A549 (cell line): Measurements from ENCODE around the gene HBA2. TPM values are rescaled to one million over a fixed set of nuclear protein-coding genes. Genes with fewer than 3 reads are reported as not detected.

Source experiments
- ATAC-seq, 2 experiments: fragments of 200-7000 bp in 1 of 2; fragments of >200 bp in 1 of 2; cut with Nextera tagmentation in 1 of 2; cut with Tn5 transposase in 1 of 2; 3 replicates each; pipeline versions ENCODE4 v1.8.0 to v1.9.1; 2018 to 2020; ENCODE audit warnings: mild to moderate bottlenecking in 1 of 2, moderate library complexity in 1 of 2
- CTCF ChIA-PET: fragments of 300-600 bp; sonication (Branson Sonifier 250); formaldehyde crosslinking; extraction: SDS; loops from one replicate; lab custom pipeline; 2021; ENCODE audit warnings: antibody characterized with exemption, inconsistent platforms; lab: Yijun Ruan, JAX
- POLR2A ChIA-PET: fragments of 350-600 bp; formaldehyde crosslinking; extraction: SDS; loops from one replicate; lab custom pipeline; 2021; ENCODE audit warnings: antibody characterized with exemption, inconsistent platforms; lab: Yijun Ruan, JAX
- DNase-seq, 2 experiments: peaks; one replicate each; pipeline versions ENCODE4 v3.0.0 to v3.0.0-alpha.2; 2011 to 2016; ENCODE audit warnings: low read depth in 1 of 2, low spot score in 1 of 2
- FAIRE-seq: peaks from 2 replicates; lab custom pipeline; 2011; peaks lifted over from hg19 to GRCh38; lab: Jason Lieb, UNC
- H3K27ac ChIP-seq, 2 experiments: fragments of >200 bp; sonication (Bioruptor Twin); formaldehyde crosslinking; 3 replicates each; pipeline ENCODE4 v1.5.1; 2016 to 2017
- H3K4me1 ChIP-seq: fragments of >200 bp; sonication (Bioruptor Twin); formaldehyde crosslinking; 3 replicates; pipeline ENCODE4 v1.6.1; 2016
- H3K4me2 ChIP-seq: fragments of >200 bp; sonication (Bioruptor Twin); formaldehyde crosslinking; 3 replicates; pipeline ENCODE4 v1.6.1; 2016
- H3K4me3 ChIP-seq: fragments of >200 bp; sonication (Bioruptor Twin); formaldehyde crosslinking; 3 replicates; pipeline ENCODE4 v1.5.1; 2016
- H3K9me3 ChIP-seq: fragments of >200 bp; sonication (Bioruptor Twin); formaldehyde crosslinking; 3 replicates; pipeline ENCODE4 v1.6.1; 2016
- CBX8 ChIP-seq: fragments of 200-600 bp; sonication (generic); IDR thresholded peaks from 2 replicates; pipeline ENCODE4 v1.6.1; 2016
- CTCF ChIP-seq: fragments of >200 bp; sonication (Bioruptor Twin); formaldehyde crosslinking; IDR thresholded peaks from 3 replicates; pipeline ENCODE4 v1.5.1; 2016
- E2F6 ChIP-seq: IDR thresholded peaks from 2 replicates; pipeline ENCODE4 v1.6.1; 2012; ENCODE audit warnings: low read depth, borderline replicate concordance
- EP300 ChIP-seq, 2 experiments: fragments of >200 bp; sonication (Bioruptor Twin); formaldehyde crosslinking; IDR thresholded peaks; 2 replicates in 1 of 2; 3 replicates in 1 of 2; pipeline ENCODE4 v1.6.1; 2016 to 2017
- FOSB ChIP-seq: fragments of 250-450 bp; sonication (Bioruptor Pico); IDR thresholded peaks from 2 replicates; pipeline ENCODE4 v1.5.0; 2020; ENCODE audit warnings: mild to moderate bottlenecking, moderate library complexity
- FOSL2 ChIP-seq, 2 experiments: fragments of 450-650 bp in 1 of 2; fragments of >200 bp in 1 of 2; sonication (Bioruptor Twin) in 1 of 2; formaldehyde crosslinking; IDR thresholded peaks; 2 replicates each; pipeline versions ENCODE4 v1.5.0 to v1.6.1; 2016 to 2020; ENCODE audit warnings: mild to moderate bottlenecking in 1 of 2, moderate library complexity in 1 of 2
- HEYL ChIP-seq: fragments of 250-450 bp; sonication (Bioruptor Pico); IDR thresholded peaks from 2 replicates; pipeline ENCODE4 v1.8.0; 2021; ENCODE audit warnings: mild to moderate bottlenecking, moderate library complexity
- HOXB5 ChIP-seq: fragments of 250-450 bp; sonication (Bioruptor Pico); IDR thresholded peaks from 2 replicates; pipeline ENCODE4 v1.5.0; 2020; ENCODE audit warnings: mild to moderate bottlenecking, moderate library complexity
- JUN ChIP-seq, 2 experiments: fragments of >200 bp; sonication (Bioruptor Twin); formaldehyde crosslinking; IDR thresholded peaks; 2 replicates in 1 of 2; 3 replicates in 1 of 2; pipeline ENCODE4 v1.6.1; 2016 to 2017
- KDM5A ChIP-seq: fragments of 200-600 bp; sonication (generic); IDR thresholded peaks from 2 replicates; pipeline ENCODE4 v1.6.1; 2016; ENCODE audit warnings: antibody characterized with exemption, mild to moderate bottlenecking
- MAFK ChIP-seq: fragments of 450-650 bp; IDR thresholded peaks from 2 replicates; pipeline ENCODE4 v1.6.1; 2014; ENCODE audit not compliant: partially characterized antibody
- NPAS2 ChIP-seq: fragments of 250-450 bp; sonication (Bioruptor Pico); IDR thresholded peaks from 2 replicates; pipeline ENCODE4 v1.8.0; 2022; ENCODE audit warnings: mild to moderate bottlenecking, moderate library complexity, borderline replicate concordance
- PHF8 ChIP-seq: fragments of 200-600 bp; sonication (generic); IDR thresholded peaks from 2 replicates; pipeline ENCODE4 v1.6.1; 2016; ENCODE audit warnings: low read depth, mild to moderate bottlenecking, antibody characterized with exemption, moderate library complexity, borderline replicate concordance
- POLR2A ChIP-seq: IDR thresholded peaks from 2 replicates; pipeline ENCODE4 v1.6.1; 2012; ENCODE audit warnings: mild to moderate bottlenecking, low read length
- POLR2AphosphoS2 ChIP-seq: conservative IDR thresholded peaks from 2 replicates; pipeline ENCODE4 v1.6.1; 2012; ENCODE audit warnings: low read length, improper control_type of control experiment, inconsistent platforms
- RARB ChIP-seq: fragments of 250-450 bp; sonication (Bioruptor Pico); IDR thresholded peaks from 2 replicates; pipeline ENCODE4 v1.8.0; 2021; ENCODE audit warnings: mild to moderate bottlenecking, moderate library complexity
- RCOR1 ChIP-seq: fragments of 150-350 bp; IDR thresholded peaks from 2 replicates; pipeline ENCODE4 v1.6.1; 2014; ENCODE audit warnings: antibody characterized with exemption, low read length, low read depth
- SREBF2 ChIP-seq: fragments of 450-650 bp; IDR thresholded peaks from 2 replicates; pipeline ENCODE4 v1.6.1; 2014; ENCODE audit warnings: mild to moderate bottlenecking, moderate library complexity
- TFCP2L1 ChIP-seq: fragments of 250-450 bp; sonication (Bioruptor Pico); IDR thresholded peaks from 2 replicates; pipeline ENCODE4 v1.5.0; 2021; ENCODE audit warnings: mild to moderate bottlenecking
- ZNF302 ChIP-seq: fragments of 250-450 bp; sonication (Bioruptor Pico); IDR thresholded peaks from 2 replicates; pipeline ENCODE4 v1.9.0; 2021; ENCODE audit warnings: inconsistent platforms, mild to moderate bottlenecking, moderate library complexity
- WGBS: methylation state at CpG from one replicate; pipeline ENCODE4 v1.1.6; 2017; ENCODE audit errors: missing lambda C conversion rate; 5-methylcytosine and 5-hydroxymethylcytosine counted together
- polyA plus RNA-seq, 4 experiments: library from polyadenylated mRNA; depleted of rRNA in 3 of 4; stranded (reverse); fragments of >200 nt; fragmentation: RNase III in 1 of 4; extraction: RNeasy Plus Mini Kit Qiagen cat#74134 plus additional on column Dnase treatment in 1 of 4; gene quantifications; 2 replicates in 3 of 4; 3 replicates in 1 of 4; pipeline ENCODE4 v1.2.3, GENCODE V29; 2011 to 2017
- TF ChIP-seq, protein P1 (sequence below): IDR thresholded peaks from 2 replicates; pipeline ENCODE4 v1.6.1; 2012
- TF ChIP-seq, protein P2 (sequence below): fragments of 150-350 bp; IDR thresholded peaks from 2 replicates; pipeline ENCODE4 v1.6.1; 2014; ENCODE audit warnings: low read depth, mild to moderate bottlenecking, low read length
- TF ChIP-seq, protein P3 (sequence below): fragments of 200-600 bp; sonication (generic); IDR thresholded peaks from 2 replicates; pipeline ENCODE4 v1.6.1; 2016; ENCODE audit warnings: antibody characterized with exemption, mild to moderate bottlenecking, moderate library complexity

Gene HBA2
- polyA plus RNA-seq, 2 of the 4 experiments (the other 2 are of a cell fraction) = 0.23 to 0.26 TPM

DNA sequence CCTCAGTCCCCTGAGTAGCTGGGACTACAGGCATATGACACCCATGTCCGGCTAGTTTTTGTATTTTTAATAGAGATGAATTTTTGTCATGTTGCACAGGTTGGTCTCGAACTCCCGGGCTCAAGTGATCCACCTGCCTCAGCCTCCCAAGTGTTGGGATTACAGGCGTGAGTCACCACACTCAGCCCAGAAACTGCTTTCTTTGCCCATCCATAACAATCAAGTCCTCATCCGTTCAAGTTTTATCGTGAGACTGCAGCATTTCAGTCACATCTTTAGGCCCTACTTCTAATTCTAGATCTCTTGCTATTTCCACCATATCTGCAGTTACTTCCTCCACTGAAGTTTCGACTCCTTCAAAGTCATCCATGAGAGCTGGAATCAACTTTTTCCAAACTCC lies 40.6 kb upstream of the HBA2 start:
- no peaks in the 10 kb centered on the region for H3K9me3 ChIP-seq
- WGBS = 92% methylated on average over 7 of the region's 7 CpGs
- no peak for TF ChIP-seq RARB
- TF ChIP-seq MAFK = no peak
- no peak for TF ChIP-seq EP300 (IDR thresholded peaks at IDR 0.05)
- TF ChIP-seq FOSB (CRISPR knock-in tag) = no peak
- TF ChIP-seq ZNF302 = no peak
- no peak for TF ChIP-seq POLR2AphosphoS2
- TF ChIP-seq RCOR1 = no peak
- TF ChIP-seq, protein P1, sequence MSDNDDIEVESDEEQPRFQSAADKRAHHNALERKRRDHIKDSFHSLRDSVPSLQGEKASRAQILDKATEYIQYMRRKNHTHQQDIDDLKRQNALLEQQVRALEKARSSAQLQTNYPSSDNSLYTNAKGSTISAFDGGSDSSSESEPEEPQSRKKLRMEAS = no peak
- no peak for TF ChIP-seq PHF8
- TF ChIP-seq SREBF2 = no peak
- TF ChIP-seq FOSL2 (IDR thresholded peaks at IDR 0.05) = no peak
- no peak for TF ChIP-seq FOSL2 (CRISPR knock-in tag; IDR thresholded peaks at IDR 0.05)
- TF ChIP-seq, protein P2, sequence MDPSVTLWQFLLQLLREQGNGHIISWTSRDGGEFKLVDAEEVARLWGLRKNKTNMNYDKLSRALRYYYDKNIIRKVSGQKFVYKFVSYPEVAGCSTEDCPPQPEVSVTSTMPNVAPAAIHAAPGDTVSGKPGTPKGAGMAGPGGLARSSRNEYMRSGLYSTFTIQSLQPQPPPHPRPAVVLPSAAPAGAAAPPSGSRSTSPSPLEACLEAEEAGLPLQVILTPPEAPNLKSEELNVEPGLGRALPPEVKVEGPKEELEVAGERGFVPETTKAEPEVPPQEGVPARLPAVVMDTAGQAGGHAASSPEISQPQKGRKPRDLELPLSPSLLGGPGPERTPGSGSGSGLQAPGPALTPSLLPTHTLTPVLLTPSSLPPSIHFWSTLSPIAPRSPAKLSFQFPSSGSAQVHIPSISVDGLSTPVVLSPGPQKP = no peak
- TF ChIP-seq, protein P3, sequence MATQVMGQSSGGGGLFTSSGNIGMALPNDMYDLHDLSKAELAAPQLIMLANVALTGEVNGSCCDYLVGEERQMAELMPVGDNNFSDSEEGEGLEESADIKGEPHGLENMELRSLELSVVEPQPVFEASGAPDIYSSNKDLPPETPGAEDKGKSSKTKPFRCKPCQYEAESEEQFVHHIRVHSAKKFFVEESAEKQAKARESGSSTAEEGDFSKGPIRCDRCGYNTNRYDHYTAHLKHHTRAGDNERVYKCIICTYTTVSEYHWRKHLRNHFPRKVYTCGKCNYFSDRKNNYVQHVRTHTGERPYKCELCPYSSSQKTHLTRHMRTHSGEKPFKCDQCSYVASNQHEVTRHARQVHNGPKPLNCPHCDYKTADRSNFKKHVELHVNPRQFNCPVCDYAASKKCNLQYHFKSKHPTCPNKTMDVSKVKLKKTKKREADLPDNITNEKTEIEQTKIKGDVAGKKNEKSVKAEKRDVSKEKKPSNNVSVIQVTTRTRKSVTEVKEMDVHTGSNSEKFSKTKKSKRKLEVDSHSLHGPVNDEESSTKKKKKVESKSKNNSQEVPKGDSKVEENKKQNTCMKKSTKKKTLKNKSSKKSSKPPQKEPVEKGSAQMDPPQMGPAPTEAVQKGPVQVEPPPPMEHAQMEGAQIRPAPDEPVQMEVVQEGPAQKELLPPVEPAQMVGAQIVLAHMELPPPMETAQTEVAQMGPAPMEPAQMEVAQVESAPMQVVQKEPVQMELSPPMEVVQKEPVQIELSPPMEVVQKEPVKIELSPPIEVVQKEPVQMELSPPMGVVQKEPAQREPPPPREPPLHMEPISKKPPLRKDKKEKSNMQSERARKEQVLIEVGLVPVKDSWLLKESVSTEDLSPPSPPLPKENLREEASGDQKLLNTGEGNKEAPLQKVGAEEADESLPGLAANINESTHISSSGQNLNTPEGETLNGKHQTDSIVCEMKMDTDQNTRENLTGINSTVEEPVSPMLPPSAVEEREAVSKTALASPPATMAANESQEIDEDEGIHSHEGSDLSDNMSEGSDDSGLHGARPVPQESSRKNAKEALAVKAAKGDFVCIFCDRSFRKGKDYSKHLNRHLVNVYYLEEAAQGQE = no peak
- no peak for TF ChIP-seq JUN (IDR thresholded peaks at IDR 0.05)
- FAIRE-seq = no peak
- H3K4me2 ChIP-seq = no peak overlapping the region
- no peak overlapping the region for H3K27ac ChIP-seq
- CTCF ChIA-PET = interaction anchor here (1.9 to 4.6 kb wide), 5 partner anchors 15 to 49 kb away, joined by 4 to 23 read pairs (median 16); partner anchors contain the start of gene HBQ1
- no peak for ATAC-seq
- no peak overlapping the region for H3K4me3 ChIP-seq
- 0 out of 3 replicates have a peak, but pooled peaks cover under 1% of the 10 kb centered on the region for H3K4me1 ChIP-seq
- no peak for DNase-seq
- POLR2A ChIA-PET = no interaction called here

GRCh38 chr16:133716-134115 lies 39.0 kb upstream of the HBA2 start:
- no peak for ATAC-seq
- no peak overlapping the region for H3K4me2 ChIP-seq
- H3K4me3 ChIP-seq = no peak overlapping the region
- no peaks in the 10 kb centered on the region for H3K9me3 ChIP-seq
- H3K4me1 ChIP-seq = 0 out of 3 replicates have a peak, but pooled peaks cover 4% of the 10 kb centered on the region
- TF ChIP-seq HOXB5 (CRISPR knock-in tag) = no peak
- TF ChIP-seq NPAS2 (CRISPR knock-in tag) = no peak
- TF ChIP-seq KDM5A = no peak
- no peak for TF ChIP-seq FOSB (CRISPR knock-in tag)
- no peak for TF ChIP-seq SREBF2
- TF ChIP-seq, protein P1 = no peak
- no peak for TF ChIP-seq POLR2A
- no peak for TF ChIP-seq CBX8
- TF ChIP-seq TFCP2L1 (CRISPR knock-in tag) = no peak
- no peak for TF ChIP-seq CTCF
- no peak for TF ChIP-seq HEYL (CRISPR knock-in tag)
- no peak for TF ChIP-seq E2F6
- TF ChIP-seq EP300 (IDR thresholded peaks at IDR 0.05) = no peak
- TF ChIP-seq, all 56 proteins: peak for 0
- no peak overlapping the region for H3K27ac ChIP-seq
- DNase-seq (no peak), FAIRE-seq (no peak)
- 95% methylated on average over 2 of the region's 2 CpGs for WGBS
- CTCF ChIA-PET = interaction anchor here (1.3 to 4.1 kb wide), 8 partner anchors 9 to 228 kb away, joined by 3 to 17 read pairs (median 12); partner anchors contain the start of gene HBQ1
- POLR2A ChIA-PET = no interaction called here
